Measurements from ENCODE around the gene TBC1D22A.

Gene TBC1D22A

GRCh38 chr22:47067911-47068625 lies 305.6 kb downstream of the TBC1D22A start:
- DNase-seq: no peak

- DNase-seq: no peak
These were observed 306.2 kb downstream of the TBC1D22A start for GRCh38 chr22:47068626-47068996.

GRCh38 chr22:47069270-47069669 lies 306.8 kb downstream of the TBC1D22A start:
- no peak for DNase-seq

- DNase-seq: no peak
These were observed 308.8 kb downstream of the TBC1D22A start for GRCh38 chr22:47071078-47071806.

- no peak for DNase-seq
These were observed 309.6 kb downstream of the TBC1D22A start for GRCh38 chr22:47071807-47072641.

- no peak for DNase-seq
These were observed 310.2 kb downstream of the TBC1D22A start for GRCh38 chr22:47072642-47072967.

- no peak for DNase-seq
These were observed 310.6 kb downstream of the TBC1D22A start for GRCh38 chr22:47073075-47073474.

GRCh38 chr22:47074105-47074504 lies 311.7 kb downstream of the TBC1D22A start:
- no peak for DNase-seq

GRCh38 chr22:47075568-47075967 lies 313.1 kb downstream of the TBC1D22A start:
- DNase-seq: no peak

GRCh38 chr22:47076758-47077157 lies 314.3 kb downstream of the TBC1D22A start:
- no peak for DNase-seq

GRCh38 chr22:47080100-47080499 lies 317.6 kb downstream of the TBC1D22A start:
- DNase-seq: no peak

GRCh38 chr22:47082505-47082904 lies 320.1 kb downstream of the TBC1D22A start:
- DNase-seq: no peak

GRCh38 chr22:47083379-47083986 lies 321.0 kb downstream of the TBC1D22A start:
- no peak for DNase-seq

GRCh38 chr22:47084226-47084625 lies 321.8 kb downstream of the TBC1D22A start:
- no peak for DNase-seq

- DNase-seq: no peak
These were observed 324.3 kb downstream of the TBC1D22A start for GRCh38 chr22:47086596-47087248.

GRCh38 chr22:47088480-47089158 lies 326.2 kb downstream of the TBC1D22A start:
- no peak for DNase-seq

GRCh38 chr22:47089374-47089773 lies 326.9 kb downstream of the TBC1D22A start:
- DNase-seq: no peak

- no peak for DNase-seq
These were observed 327.5 kb downstream of the TBC1D22A start for GRCh38 chr22:47089796-47090460.

- no peak for DNase-seq
These were observed 328.3 kb downstream of the TBC1D22A start for GRCh38 chr22:47090591-47091245.

- no peak for DNase-seq
These were observed 328.8 kb downstream of the TBC1D22A start for GRCh38 chr22:47091246-47091651.

Measured in NCI-H446 (cell line).